PC-9 (cell line): Measurements from ENCODE around the gene ZNF653. TPM values are rescaled to one million over a fixed set of nuclear protein-coding genes. Genes with fewer than 3 reads are reported as not detected.

ENCODE experiments used
- BruUV-seq: library from RNA; stranded (reverse); fragments of 400-500 nt; replicated peaks from 2 replicates; lab custom pipeline; 2021; lab: Mats Ljungman, UMichigan
- CTCF ChIA-PET: fragments of 300-600 bp; sonication (Branson Sonifier 250); formaldehyde crosslinking; loops from one replicate; lab custom pipeline; 2022; ENCODE audit warnings: antibody characterized with exemption; lab: Charles Lee
- POLR2A ChIA-PET: fragments of 300-600 bp; sonication (Branson Sonifier 250); formaldehyde crosslinking; loops from one replicate; lab custom pipeline; 2022; ENCODE audit warnings: antibody characterized with exemption; ENCODE audit not compliant: unreplicated experiment; lab: Charles Lee
- DNase-seq, 2 experiments: peaks; one replicate each; pipeline versions ENCODE4 v3.0.0 to v3.0.0-alpha.2; 2015 to 2022; ENCODE audit warnings: mixed read lengths in 1 of 2
- H2AFZ ChIP-seq: fragments of 200-600 bp; sonication (generic); 2 replicates; pipeline ENCODE4 v1.8.1; 2017; ENCODE audit warnings: antibody characterized with exemption
- H3F3A ChIP-seq: fragments of 200-600 bp; sonication (generic); 2 replicates; pipeline ENCODE4 v1.8.1; 2017; ENCODE audit warnings: antibody characterized with exemption, mild to moderate bottlenecking, low read depth; ENCODE audit not compliant: insufficient read depth
- H3K27ac ChIP-seq: fragments of 200-600 bp; sonication (generic); 2 replicates; pipeline ENCODE4 v1.6.1; 2016; ENCODE audit warnings: mixed run types
- H3K27me3 ChIP-seq: fragments of 200-600 bp; sonication (generic); 2 replicates; pipeline ENCODE4 v1.6.1; 2016; ENCODE audit warnings: low read depth, mixed run types; ENCODE audit not compliant: insufficient read depth
- H3K36me3 ChIP-seq: fragments of 200-600 bp; sonication (generic); 2 replicates; pipeline ENCODE4 v1.6.1; 2016; ENCODE audit warnings: low read depth, mixed run types
- H3K4me1 ChIP-seq: fragments of 200-600 bp; sonication (generic); replicated peaks from 2 replicates; pipeline ENCODE4 v1.6.1; 2016; ENCODE audit warnings: mixed run types; ENCODE audit not compliant: insufficient read depth
- H3K4me2 ChIP-seq: fragments of 200-600 bp; sonication (generic); 2 replicates; pipeline ENCODE4 v1.6.1; 2017; ENCODE audit warnings: mixed run types
- H3K4me3 ChIP-seq: fragments of 200-600 bp; sonication (generic); 2 replicates; pipeline ENCODE4 v1.6.1; 2016; ENCODE audit warnings: mixed run types
- H3K79me2 ChIP-seq: fragments of 200-600 bp; sonication (generic); 2 replicates; pipeline ENCODE4 v1.6.1; 2017; ENCODE audit warnings: low read depth, mixed run types
- H3K9me2 ChIP-seq: fragments of 200-600 bp; sonication (generic); 2 replicates; pipeline ENCODE4 v1.8.1; 2017; ENCODE audit warnings: mild to moderate bottlenecking; ENCODE audit not compliant: insufficient read depth
- H3K9me3 ChIP-seq: fragments of 200-600 bp; sonication (generic); 2 replicates; pipeline ENCODE4 v1.8.1; 2016; ENCODE audit warnings: low read depth; ENCODE audit not compliant: insufficient read depth
- H4K20me1 ChIP-seq: fragments of 200-600 bp; sonication (generic); 2 replicates; pipeline ENCODE4 v1.8.1; 2017; ENCODE audit not compliant: insufficient read depth
- CTCF ChIP-seq: fragments of 200-600 bp; sonication (generic); conservative IDR thresholded peaks from 2 replicates; pipeline ENCODE4 v1.6.1; 2017; ENCODE audit warnings: mixed run types, antibody characterized with exemption, mild to moderate bottlenecking, moderate library complexity
- EZH2 ChIP-seq: fragments of 200-600 bp; sonication (generic); IDR thresholded peaks from 2 replicates; pipeline ENCODE4 v1.8.0; 2017; ENCODE audit warnings: antibody characterized with exemption, low read depth
- intact Hi-C: fragments of 100-400 bp; cut with micrococcal nuclease; formaldehyde crosslinking; loops from one replicate; pipeline ENCODE4 v1.10.0; 2022; ENCODE audit not compliant: unreplicated experiment
- total RNA-seq: library from RNA; stranded (reverse); gene quantifications from 2 replicates; pipeline ENCODE4 v1.2.3, GENCODE V29; 2021

ZNF653 gene
- total RNA-seq, 1 experiment from 2014 or later = 13.4 TPM

- no peaks in the 10 kb centered on the region for H3K9me2 ChIP-seq
- no peaks in the 10 kb centered on the region; the same call in none of the 2 replicates for H3K36me3 ChIP-seq
- ChIA-PET CTCF (interaction anchor here (0.6 kb wide), 1 partner anchor 107 kb away, joined by 7 read pairs; no protein-coding TSS in a partner anchor), POLR2A (no interaction called here)
- no peak overlapping the region for H3K4me3 ChIP-seq
- H4K20me1 ChIP-seq = peaks cover 8% of the 10 kb centered on the region; the same call in 1 of the 2 replicates
- H3K4me2 ChIP-seq = no peak overlapping the region
- H3K9me3 ChIP-seq = no peaks in the 10 kb centered on the region
- TF ChIP-seq CTCF (no peak), EZH2 (no peak)
- no TSS peak for BruUV-seq
- peaks cover 17% of the 10 kb centered on the region; the same call in 1 of the 2 replicates for H3F3A ChIP-seq
- H3K79me2 ChIP-seq = no peaks in the 10 kb centered on the region
- H3K27me3 ChIP-seq = no peaks in the 10 kb centered on the region
- no peaks in the 10 kb centered on the region for H3K4me1 ChIP-seq
- no peak for DNase-seq
- intact Hi-C loops = no loop called here
- no peak overlapping the region for H2AFZ ChIP-seq
- H3K27ac ChIP-seq = no peak overlapping the region
Observed at GRCh38 chr19:11451327-11451870, 54.2 kb downstream of the ZNF653 start.

GRCh38 chr19:11450570-11451326 is 54.9 kb downstream of the ZNF653 start:
- Histone ChIP-seq H3K9me2 (no peaks in the 10 kb centered on the region), H3K79me2 (no peaks in the 10 kb centered on the region), H3K4me2 (no peak overlapping the region), H4K20me1 (peaks cover 8% of the 10 kb centered on the region), H3F3A (peaks cover 17% of the 10 kb centered on the region; the same call in 1 of the 2 replicates), H3K27me3 (no peaks in the 10 kb centered on the region), H3K27ac (no peak overlapping the region), H3K9me3 (no peaks in the 10 kb centered on the region), H3K4me3 (no peak overlapping the region), H3K4me1 (no peaks in the 10 kb centered on the region), H3K36me3 (no peaks in the 10 kb centered on the region; the same call in none of the 2 replicates), H2AFZ (no peak overlapping the region)
- TF ChIP-seq CTCF (no peak), EZH2 (no peak)
- ChIA-PET CTCF (interaction anchor here (0.6 kb wide), 1 partner anchor 125 kb away, joined by 3 read pairs; no protein-coding TSS in a partner anchor), POLR2A (no interaction called here)
- DNase-seq = no peak
- no TSS peak for BruUV-seq
- intact Hi-C loops = no loop called here

GRCh38 chr19:11448923-11449554 is 56.6 kb downstream of the ZNF653 start:
- ChIA-PET CTCF (interaction anchor here (1.2 kb wide), 1 partner anchor 68 kb away, joined by 3 read pairs; no protein-coding TSS in a partner anchor), POLR2A (no interaction called here)
- Histone ChIP-seq H4K20me1 (peaks cover 8% of the 10 kb centered on the region), H3F3A (peaks cover 17% of the 10 kb centered on the region; the same call in 1 of the 2 replicates), H3K36me3 (peaks cover 4% of the 10 kb centered on the region), H3K4me2 (no peak overlapping the region), H3K9me2 (no peaks in the 10 kb centered on the region), H3K4me1 (no peaks in the 10 kb centered on the region), H3K27ac (no peak overlapping the region), H3K9me3 (no peaks in the 10 kb centered on the region), H3K79me2 (no peaks in the 10 kb centered on the region), H2AFZ (no peak overlapping the region), H3K4me3 (no peak overlapping the region), H3K27me3 (no peaks in the 10 kb centered on the region)
- no TSS peak for BruUV-seq
- intact Hi-C loops = no loop called here
- no peak for DNase-seq
- no peak for TF ChIP-seq CTCF
- no peak for TF ChIP-seq EZH2
